Endodermal cell (in vitro differentiated cells): ENCODE data around the gene OR10H3. TPM values are rescaled to one million over a fixed set of nuclear protein-coding genes. Genes with fewer than 3 reads are reported as not detected.

Experiments
- DNase-seq: peaks from one replicate; pipeline ENCODE4 v3.0.0-alpha.2; 2017
- H3K27ac ChIP-seq: 2 replicates; pipeline ENCODE4 v1.5.1; 2013; ENCODE audit warnings: mild to moderate bottlenecking, low read depth, low read length, moderate library complexity
- H3K27me3 ChIP-seq: 2 replicates; pipeline ENCODE4 v1.6.1; 2013; ENCODE audit warnings: mild to moderate bottlenecking, low read length, moderate library complexity; ENCODE audit not compliant: insufficient read depth, control insufficient read depth, poor library complexity, severe bottlenecking
- H3K36me3 ChIP-seq: 2 replicates; pipeline ENCODE4 v1.7.0; 2013; ENCODE audit warnings: mild to moderate bottlenecking, low read length, moderate library complexity; ENCODE audit not compliant: control insufficient read depth, insufficient read depth
- H3K4me1 ChIP-seq: one replicate; pipeline ENCODE4 v1.7.0; 2013; ENCODE audit warnings: low read length; ENCODE audit not compliant: control insufficient read depth, insufficient read depth
- H3K4me3 ChIP-seq: 2 replicates; pipeline ENCODE4 v1.5.1; 2013; ENCODE audit warnings: mild to moderate bottlenecking, low read length, moderate library complexity
- H3K9ac ChIP-seq: 2 replicates; pipeline ENCODE4 v1.6.1; 2013; ENCODE audit warnings: mild to moderate bottlenecking, low read length, moderate library complexity; ENCODE audit not compliant: poor library complexity, severe bottlenecking; ENCODE audit errors: extremely low read depth
- H3K9me3 ChIP-seq: 2 replicates; pipeline ENCODE4 v1.6.1; 2013; ENCODE audit warnings: mild to moderate bottlenecking, low read length, moderate library complexity; ENCODE audit not compliant: control insufficient read depth
- H3K27ac Mint-ChIP-seq: 2 replicates; pipeline ENCODE4 v1.8.0; 2020; ENCODE audit warnings: mixed read lengths
- H3K27me3 Mint-ChIP-seq: 2 replicates; pipeline ENCODE4 v1.8.0; 2021; ENCODE audit warnings: mild to moderate bottlenecking, mixed read lengths; ENCODE audit not compliant: insufficient read depth
- H3K36me3 Mint-ChIP-seq: 2 replicates; pipeline ENCODE4 v1.8.0; 2020; ENCODE audit warnings: low read depth, mixed read lengths
- H3K4me1 Mint-ChIP-seq: 2 replicates; pipeline ENCODE4 v1.8.0; 2020; ENCODE audit warnings: mixed read lengths
- H3K4me3 Mint-ChIP-seq: 2 replicates; pipeline ENCODE4 v1.8.0; 2020; ENCODE audit warnings: mild to moderate bottlenecking, moderate library complexity, mixed read lengths
- H3K9me3 Mint-ChIP-seq: 2 replicates; pipeline ENCODE4 v1.8.0; 2020; ENCODE audit warnings: mild to moderate bottlenecking, mixed read lengths
- WGBS, 2 experiments: methylation state at CpG; one replicate each; pipeline versions ENCODE4 v1.1.5 to v1.1.7; 2013; ENCODE audit warnings: missing lambda C conversion rate in 2 of 2, mixed read lengths in 1 of 2; ENCODE audit not compliant: insufficient coverage in 1 of 2, insufficient read length in 1 of 2; 5-methylcytosine and 5-hydroxymethylcytosine counted together
- total RNA-seq, 2 donors: library from RNA; stranded (reverse); fragmentation: NEBNext Ultra II Directional in 1 of 2; extraction: Animal tissue kit (Norgen Biotek cat#: 25700) in 1 of 2; gene quantifications; 2 replicates in 1 of 2; 3 replicates in 1 of 2; pipeline ENCODE4 v1.2.1, GENCODE V29; 2021
- TF ChIP-seq, protein P1 (sequence below): fragments of 200-600 bp; sonication (generic); conservative IDR thresholded peaks from 2 replicates; pipeline ENCODE4 v1.5.0; 2021; ENCODE audit warnings: antibody characterized with exemption, mild to moderate bottlenecking

Gene OR10H3
- total RNA-seq, 2 donors from 2014 or later = not detected

GRCh38 chr19:15717809-15718208, 20.0 kb upstream of the OR10H3 start:
- TF ChIP-seq, protein P1, sequence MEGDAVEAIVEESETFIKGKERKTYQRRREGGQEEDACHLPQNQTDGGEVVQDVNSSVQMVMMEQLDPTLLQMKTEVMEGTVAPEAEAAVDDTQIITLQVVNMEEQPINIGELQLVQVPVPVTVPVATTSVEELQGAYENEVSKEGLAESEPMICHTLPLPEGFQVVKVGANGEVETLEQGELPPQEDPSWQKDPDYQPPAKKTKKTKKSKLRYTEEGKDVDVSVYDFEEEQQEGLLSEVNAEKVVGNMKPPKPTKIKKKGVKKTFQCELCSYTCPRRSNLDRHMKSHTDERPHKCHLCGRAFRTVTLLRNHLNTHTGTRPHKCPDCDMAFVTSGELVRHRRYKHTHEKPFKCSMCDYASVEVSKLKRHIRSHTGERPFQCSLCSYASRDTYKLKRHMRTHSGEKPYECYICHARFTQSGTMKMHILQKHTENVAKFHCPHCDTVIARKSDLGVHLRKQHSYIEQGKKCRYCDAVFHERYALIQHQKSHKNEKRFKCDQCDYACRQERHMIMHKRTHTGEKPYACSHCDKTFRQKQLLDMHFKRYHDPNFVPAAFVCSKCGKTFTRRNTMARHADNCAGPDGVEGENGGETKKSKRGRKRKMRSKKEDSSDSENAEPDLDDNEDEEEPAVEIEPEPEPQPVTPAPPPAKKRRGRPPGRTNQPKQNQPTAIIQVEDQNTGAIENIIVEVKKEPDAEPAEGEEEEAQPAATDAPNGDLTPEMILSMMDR = no peak
- Histone ChIP-seq H3K36me3 (no peaks in the 10 kb centered on the region), H3K27me3 (no peaks in the 10 kb centered on the region), H3K9me3 (peaks cover 68% of the 10 kb centered on the region), H3K9ac (no peak overlapping the region), H3K4me3 (no peak overlapping the region), H3K4me1 (no peaks in the 10 kb centered on the region), H3K27ac (no peak overlapping the region)
- no peaks in the 10 kb centered on the region for H3K36me3 Mint-ChIP-seq
- H3K9me3 Mint-ChIP-seq = peaks cover 88% of the 10 kb centered on the region
- no peaks in the 10 kb centered on the region for H3K4me1 Mint-ChIP-seq
- DNase-seq = peak; percentile 42
- H3K27ac Mint-ChIP-seq = no peak overlapping the region
- no peak overlapping the region for H3K4me3 Mint-ChIP-seq
- WGBS, 2 experiments = 59 to 73% methylated on average over 6 of the region's 6 CpGs
- H3K27me3 Mint-ChIP-seq = no peaks in the 10 kb centered on the region

GRCh38 chr19:15721268-15721667, 16.5 kb upstream of the OR10H3 start:
- H3K9me3 ChIP-seq = peaks cover 71% of the 10 kb centered on the region
- H3K4me3 Mint-ChIP-seq = no peak overlapping the region
- H3K4me3 ChIP-seq = no peak overlapping the region
- no peak overlapping the region for H3K27ac Mint-ChIP-seq
- no CpG with 5 or more reads among the region's 1 CpG for WGBS, 2 experiments
- no peaks in the 10 kb centered on the region for H3K36me3 ChIP-seq
- DNase-seq = no peak
- no peaks in the 10 kb centered on the region for H3K27me3 Mint-ChIP-seq
- no peaks in the 10 kb centered on the region for H3K36me3 Mint-ChIP-seq
- no peak overlapping the region for H3K9ac ChIP-seq
- peaks cover 91% of the 10 kb centered on the region for H3K9me3 Mint-ChIP-seq
- no peaks in the 10 kb centered on the region for H3K4me1 Mint-ChIP-seq
- TF ChIP-seq, protein P1 = no peak
- no peaks in the 10 kb centered on the region for H3K27me3 ChIP-seq
- H3K27ac ChIP-seq = no peak overlapping the region
- no peaks in the 10 kb centered on the region for H3K4me1 ChIP-seq

GRCh38 chr19:15722956-15723355, 14.8 kb upstream of the OR10H3 start:
- no peak overlapping the region for H3K27ac ChIP-seq
- H3K27me3 ChIP-seq = no peaks in the 10 kb centered on the region
- peaks cover 90% of the 10 kb centered on the region for H3K9me3 Mint-ChIP-seq
- peaks cover 59% of the 10 kb centered on the region for H3K9me3 ChIP-seq
- no peaks in the 10 kb centered on the region for H3K27me3 Mint-ChIP-seq
- TF ChIP-seq, protein P1 = no peak
- H3K27ac Mint-ChIP-seq = no peak overlapping the region
- DNase-seq = no peak
- no peaks in the 10 kb centered on the region for H3K4me1 ChIP-seq
- H3K4me3 ChIP-seq = no peak overlapping the region
- no peak overlapping the region for H3K9ac ChIP-seq
- H3K36me3 Mint-ChIP-seq = no peaks in the 10 kb centered on the region
- no peaks in the 10 kb centered on the region for H3K4me1 Mint-ChIP-seq
- no peak overlapping the region for H3K4me3 Mint-ChIP-seq
- 80 to 87% methylated on average over 12 to 25 of the region's 25 CpGs for WGBS, 2 experiments
- no peaks in the 10 kb centered on the region for H3K36me3 ChIP-seq
